ENCODE data around the gene NPTN.

GRCh38 chr15:73578026-73578425 is 55.2 kb downstream of the NPTN start:
- TF ChIP-seq TAF1 (IDR thresholded peaks at IDR 0.05; ENCODE audit: low read depth, low read length) (no peak), POLR2AphosphoS5 (IDR thresholded peaks at IDR 0.05; ENCODE audit: low read depth, low read length) (no peak), POLR2A (IDR thresholded peaks at IDR 0.05; ENCODE audit: low read depth, low read length) (no peak), PAX5 (IDR thresholded peaks at IDR 0.05; ENCODE audit: insufficient read depth, low read length, severe bottlenecking) (no peak)

All from GM12891 (cell line).